Daoy (cell line): ENCODE results near the gene CLCF1. TPM values are rescaled to one million over a fixed set of nuclear protein-coding genes. Genes with fewer than 3 reads are reported as not detected.
A peak's percentile ranks its signal among the peaks of the same experiment; 100 is the strongest.

Experiments
- DNase-seq: peaks from one replicate; pipeline ENCODE4 v3.0.0-alpha.2; 2015; ENCODE audit warnings: low read depth
- total RNA-seq: library from RNA; depleted of rRNA; stranded (reverse); fragments of >200 nt; shearing (Covaris generic); gene quantifications from 2 replicates; pipeline ENCODE4 v1.2.3, GENCODE V29; 2014

The CLCF1 gene
- total RNA-seq, 1 experiment from 2014 or later: 7.1 TPM

- DNase-seq: peak; percentile 84
Observed at GRCh38 chr11:67356864-67357561, 16.4 kb downstream of the CLCF1 start.

- no peak for DNase-seq
Observed at GRCh38 chr11:67356387-67356863, 17.0 kb downstream of the CLCF1 start.

GRCh38 chr11:67355794-67356386 is 17.5 kb downstream of the CLCF1 start:
- DNase-seq: no peak

- no peak for DNase-seq
Observed at GRCh38 chr11:67355023-67355793, 18.2 kb downstream of the CLCF1 start.

GRCh38 chr11:67354075-67355022 is 19.0 kb downstream of the CLCF1 start:
- DNase-seq: peak; percentile 97

GRCh38 chr11:67353317-67354074 is 19.9 kb downstream of the CLCF1 start, which contains the start of gene POLD4:
POLD4 (minus strand) TSS chr11:67353546; CDS start chr11:67353399, 147 bp downstream.
- peak; percentile 98 for DNase-seq

GRCh38 chr11:67352546-67353316 is 20.7 kb downstream of the CLCF1 start:
- no peak for DNase-seq

- peak; percentile 80 for DNase-seq
Observed at GRCh38 chr11:67351275-67352005, 22.0 kb downstream of the CLCF1 start.

- DNase-seq: no peak
Observed at GRCh38 chr11:67349928-67350465, 23.4 kb downstream of the CLCF1 start.

GRCh38 chr11:67349457-67349856 is 23.9 kb downstream of the CLCF1 start:
- DNase-seq: no peak

- DNase-seq: no peak
Observed at GRCh38 chr11:67349036-67349435, 24.4 kb downstream of the CLCF1 start.

- DNase-seq: peak; percentile 34
Observed at GRCh38 chr11:67347964-67348749, 25.2 kb downstream of the CLCF1 start.

GRCh38 chr11:67345920-67346819 is 27.2 kb downstream of the CLCF1 start:
- DNase-seq: peak; percentile 58

GRCh38 chr11:67345247-67345919 is 28.0 kb downstream of the CLCF1 start:
- DNase-seq: no peak

- DNase-seq: no peak
Observed at GRCh38 chr11:67344264-67344663, 29.1 kb downstream of the CLCF1 start.

- no peak for DNase-seq
Observed at GRCh38 chr11:67337257-67337656, 36.1 kb downstream of the CLCF1 start.
